ENCODE measurements around the gene CERS6.

The CERS6 gene

DNA sequence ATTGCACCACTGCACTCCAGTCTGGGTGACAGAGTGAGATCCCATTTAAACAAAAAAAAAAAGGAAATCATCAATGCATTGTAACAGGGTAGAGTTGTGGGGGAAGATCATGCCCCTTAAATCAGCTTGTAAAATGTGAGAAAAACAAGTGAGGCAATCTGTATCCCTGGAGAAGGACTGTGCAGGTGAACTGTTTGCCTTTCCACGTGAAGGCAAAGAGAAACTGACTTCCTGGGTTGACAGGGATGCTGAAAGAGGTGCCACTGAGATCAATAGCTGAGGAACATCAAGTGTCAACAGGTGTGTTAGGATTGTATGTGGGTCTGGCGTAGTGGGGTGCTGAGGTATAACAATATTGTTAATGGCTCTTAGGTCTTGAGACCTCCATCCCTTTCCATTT lies 48.3 kb downstream of the CERS6 start:
- no peak for DNase-seq (ENCODE audit: extremely low read depth, low read depth)
- TF ChIP-seq, protein P1, sequence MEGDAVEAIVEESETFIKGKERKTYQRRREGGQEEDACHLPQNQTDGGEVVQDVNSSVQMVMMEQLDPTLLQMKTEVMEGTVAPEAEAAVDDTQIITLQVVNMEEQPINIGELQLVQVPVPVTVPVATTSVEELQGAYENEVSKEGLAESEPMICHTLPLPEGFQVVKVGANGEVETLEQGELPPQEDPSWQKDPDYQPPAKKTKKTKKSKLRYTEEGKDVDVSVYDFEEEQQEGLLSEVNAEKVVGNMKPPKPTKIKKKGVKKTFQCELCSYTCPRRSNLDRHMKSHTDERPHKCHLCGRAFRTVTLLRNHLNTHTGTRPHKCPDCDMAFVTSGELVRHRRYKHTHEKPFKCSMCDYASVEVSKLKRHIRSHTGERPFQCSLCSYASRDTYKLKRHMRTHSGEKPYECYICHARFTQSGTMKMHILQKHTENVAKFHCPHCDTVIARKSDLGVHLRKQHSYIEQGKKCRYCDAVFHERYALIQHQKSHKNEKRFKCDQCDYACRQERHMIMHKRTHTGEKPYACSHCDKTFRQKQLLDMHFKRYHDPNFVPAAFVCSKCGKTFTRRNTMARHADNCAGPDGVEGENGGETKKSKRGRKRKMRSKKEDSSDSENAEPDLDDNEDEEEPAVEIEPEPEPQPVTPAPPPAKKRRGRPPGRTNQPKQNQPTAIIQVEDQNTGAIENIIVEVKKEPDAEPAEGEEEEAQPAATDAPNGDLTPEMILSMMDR (IDR thresholded peaks at IDR 0.05; ENCODE audit: low read depth, low read length, missing control alignments) = no peak
- no peak overlapping the region for H3K4me3 ChIP-seq (replicated peaks; ENCODE audit: low read depth, low read length)

DNA sequence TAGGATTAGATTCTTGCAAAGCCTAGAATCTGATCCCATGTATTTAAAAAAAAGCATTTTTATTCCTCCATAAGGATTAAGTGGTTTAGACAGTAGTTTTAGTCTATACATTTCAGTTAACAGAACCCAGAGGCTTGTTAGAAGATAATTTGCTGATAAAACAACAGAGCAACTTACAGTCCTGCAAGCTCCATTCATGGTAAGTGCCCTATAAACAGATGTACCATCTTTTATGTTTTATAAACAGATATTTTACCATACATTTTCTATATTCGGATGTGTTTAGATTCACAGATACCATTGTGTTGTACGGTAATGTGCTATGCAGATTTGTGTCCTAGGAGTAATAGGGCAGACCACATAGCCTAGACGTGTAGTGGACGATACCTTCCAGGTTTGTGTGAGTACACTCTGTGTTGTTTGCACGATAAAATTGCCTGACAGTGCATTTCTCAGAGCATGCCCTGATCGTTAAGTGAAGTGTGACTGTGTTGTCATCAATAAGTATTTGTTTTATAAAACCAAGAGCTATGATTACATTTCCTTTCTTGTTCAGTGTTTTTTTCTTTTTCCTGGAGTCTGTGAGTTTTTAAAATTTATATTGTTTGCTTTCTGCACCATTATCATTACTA lies 54.2 kb downstream of the CERS6 start:
- no peak for DNase-seq (ENCODE audit: extremely low read depth, low read depth)
- no peak overlapping the region for H3K4me3 ChIP-seq (replicated peaks; ENCODE audit: low read depth, low read length)
- TF ChIP-seq, protein P1 (IDR thresholded peaks at IDR 0.05; ENCODE audit: low read depth, low read length, missing control alignments) = no peak

DNA sequence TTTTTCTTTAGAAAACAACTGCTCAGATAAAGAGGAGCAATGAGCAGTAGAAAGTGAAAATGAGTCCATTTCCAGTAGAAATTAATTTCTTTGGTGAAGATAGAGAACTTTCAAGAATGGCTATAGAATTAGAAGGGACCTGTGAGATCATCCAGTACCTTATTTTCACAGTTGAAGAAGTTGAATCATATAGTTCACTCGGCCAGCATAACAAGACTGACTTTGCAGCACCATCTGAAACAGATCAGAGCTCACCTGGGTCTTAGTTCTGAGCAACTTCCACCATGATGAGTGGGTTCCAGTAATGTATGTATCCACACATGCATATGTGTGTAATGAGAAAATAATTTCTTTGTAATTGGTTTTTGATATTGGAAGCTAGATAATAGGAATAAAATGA lies 58.6 kb downstream of the CERS6 start:
- H3K4me3 ChIP-seq (replicated peaks; ENCODE audit: low read depth, low read length) = no peak overlapping the region
- no peak for DNase-seq (ENCODE audit: extremely low read depth, low read depth)
- TF ChIP-seq, protein P1 (IDR thresholded peaks at IDR 0.05; ENCODE audit: low read depth, low read length, missing control alignments) = no peak

DNA sequence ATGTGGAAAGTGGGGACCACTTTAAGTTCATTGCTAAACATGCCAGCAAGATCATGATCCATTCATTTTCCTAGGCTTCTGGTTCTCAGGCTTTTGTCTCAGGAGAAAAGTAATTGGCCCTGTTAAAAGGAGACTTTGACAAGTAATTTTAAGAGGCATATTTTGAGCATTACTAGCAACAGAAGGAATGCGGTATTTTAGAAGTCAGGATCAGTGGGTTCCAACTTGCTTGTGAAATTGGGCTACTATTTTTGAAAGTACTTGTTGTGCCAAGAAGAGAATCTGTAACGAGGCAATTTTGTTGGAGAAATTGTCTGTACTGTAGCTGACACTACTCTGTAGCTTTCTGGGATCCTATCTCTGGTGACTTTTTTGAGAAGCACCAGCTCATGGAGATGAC lies 59.4 kb downstream of the CERS6 start:
- no peak overlapping the region for H3K4me3 ChIP-seq (replicated peaks; ENCODE audit: low read depth, low read length)
- DNase-seq (ENCODE audit: extremely low read depth, low read depth) = peak; percentile 38
- TF ChIP-seq, protein P1 (IDR thresholded peaks at IDR 0.05; ENCODE audit: low read depth, low read length, missing control alignments) = no peak

DNA sequence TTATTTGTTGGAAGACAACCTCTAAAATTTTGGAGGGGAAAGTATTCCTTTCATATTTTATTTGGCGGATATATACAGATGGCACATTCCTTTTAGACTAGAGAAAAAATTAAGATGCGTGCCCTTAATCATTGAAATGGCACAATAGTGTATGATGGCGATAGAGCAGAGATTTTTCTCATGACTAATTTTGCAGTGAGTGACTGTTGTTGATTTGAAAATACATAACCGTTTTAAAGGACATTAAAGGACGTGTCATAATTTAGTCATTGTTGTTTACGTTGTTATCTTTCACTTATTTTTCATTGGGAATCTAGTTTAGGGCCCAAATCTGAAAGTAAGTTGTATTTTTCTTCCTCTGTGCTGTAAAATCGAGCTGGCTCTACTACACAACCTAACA lies 61.7 kb downstream of the CERS6 start:
- TF ChIP-seq, protein P1 (IDR thresholded peaks at IDR 0.05; ENCODE audit: low read depth, low read length, missing control alignments) = no peak
- H3K4me3 ChIP-seq (replicated peaks; ENCODE audit: low read depth, low read length) = no peak overlapping the region
- no peak for DNase-seq (ENCODE audit: extremely low read depth, low read depth)

DNA sequence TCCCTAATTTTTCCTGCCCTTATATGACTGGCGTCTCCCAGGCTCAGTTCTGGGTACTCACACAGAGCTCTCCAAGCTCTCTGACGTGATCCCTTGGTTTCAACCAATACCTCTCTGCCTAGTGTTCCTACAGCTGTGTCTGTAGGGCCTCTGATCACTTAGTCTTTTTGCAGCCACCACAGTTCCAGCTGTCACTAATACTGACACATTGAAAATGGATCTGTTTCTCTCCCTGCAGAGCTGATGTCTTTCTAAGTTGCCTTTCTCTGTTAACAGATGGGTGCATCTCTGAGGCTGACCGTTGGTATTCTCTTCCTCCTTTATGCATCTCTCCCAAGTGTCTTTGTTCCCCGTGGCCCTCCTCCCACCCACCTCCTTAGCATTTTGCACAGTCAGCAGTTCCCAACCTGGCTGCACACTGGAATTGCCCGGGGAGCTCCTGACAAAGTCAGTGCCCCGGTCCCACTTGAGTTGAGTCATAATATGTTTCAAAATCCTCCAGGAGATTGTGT lies 62.5 kb downstream of the CERS6 start:
- no peak overlapping the region for H3K4me3 ChIP-seq (replicated peaks; ENCODE audit: low read depth, low read length)
- TF ChIP-seq, protein P1 (IDR thresholded peaks at IDR 0.05; ENCODE audit: low read depth, low read length, missing control alignments) = no peak
- no peak for DNase-seq (ENCODE audit: extremely low read depth, low read depth)
